GM18951 (cell line): ENCODE results near the gene POLR3E.

Experiments used
- POLR2A ChIP-seq: IDR thresholded peaks from 4 replicates; pipeline ENCODE4 v1.6.1; 2011; ENCODE audit warnings: mild to moderate bottlenecking; ENCODE audit not compliant: insufficient read length, insufficient read depth; ENCODE audit errors: extremely low read depth
- in situ Hi-C: fragments of 300-500 bp; cut with MboI; formaldehyde crosslinking; loops from one replicate; pipeline ENCODE4 v1.12.0; 2022; ENCODE audit warnings: low sequenced_read_pairs, mixed read lengths, inconsistent platforms; ENCODE audit not compliant: unreplicated experiment

Gene POLR3E

DNA sequence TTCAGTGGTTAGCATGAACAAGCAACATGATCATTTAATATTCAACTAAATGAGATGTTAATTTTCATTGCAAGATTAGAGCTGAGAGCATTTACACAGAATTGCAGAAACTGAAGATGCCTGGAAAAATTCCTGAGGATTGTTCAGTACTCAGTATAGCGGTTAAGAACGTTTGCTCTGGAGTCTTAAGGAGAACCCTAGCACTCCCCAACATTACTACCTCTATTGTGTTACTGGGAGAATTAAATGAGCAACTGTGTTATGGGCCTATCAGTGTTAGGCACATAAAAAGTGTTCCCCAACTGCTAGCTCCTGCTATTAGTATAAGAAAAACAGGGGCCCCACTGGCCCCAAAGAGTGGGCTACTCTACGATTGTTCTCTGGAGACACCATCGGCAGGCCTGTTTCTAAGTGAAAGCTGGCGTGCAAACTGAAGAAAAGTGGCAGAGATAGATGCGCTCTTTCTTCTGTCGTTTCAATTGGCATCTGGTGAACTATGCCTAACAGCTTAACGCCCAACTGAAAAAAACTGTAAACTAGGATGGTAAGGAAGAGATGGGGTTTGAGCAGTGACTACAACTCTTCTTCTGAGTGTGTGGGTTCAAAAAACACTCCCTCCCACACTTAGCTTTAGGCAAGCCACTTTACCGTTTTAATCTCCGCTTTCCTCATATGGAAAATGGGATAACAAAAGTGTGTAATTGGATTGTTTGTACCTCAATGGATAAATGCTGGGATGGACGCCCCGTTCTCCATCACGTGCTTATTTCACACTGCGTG is 75.9 kb downstream of the POLR3E start:
- in situ Hi-C loops, result no loop called here
- no peak for TF ChIP-seq POLR2A

DNA sequence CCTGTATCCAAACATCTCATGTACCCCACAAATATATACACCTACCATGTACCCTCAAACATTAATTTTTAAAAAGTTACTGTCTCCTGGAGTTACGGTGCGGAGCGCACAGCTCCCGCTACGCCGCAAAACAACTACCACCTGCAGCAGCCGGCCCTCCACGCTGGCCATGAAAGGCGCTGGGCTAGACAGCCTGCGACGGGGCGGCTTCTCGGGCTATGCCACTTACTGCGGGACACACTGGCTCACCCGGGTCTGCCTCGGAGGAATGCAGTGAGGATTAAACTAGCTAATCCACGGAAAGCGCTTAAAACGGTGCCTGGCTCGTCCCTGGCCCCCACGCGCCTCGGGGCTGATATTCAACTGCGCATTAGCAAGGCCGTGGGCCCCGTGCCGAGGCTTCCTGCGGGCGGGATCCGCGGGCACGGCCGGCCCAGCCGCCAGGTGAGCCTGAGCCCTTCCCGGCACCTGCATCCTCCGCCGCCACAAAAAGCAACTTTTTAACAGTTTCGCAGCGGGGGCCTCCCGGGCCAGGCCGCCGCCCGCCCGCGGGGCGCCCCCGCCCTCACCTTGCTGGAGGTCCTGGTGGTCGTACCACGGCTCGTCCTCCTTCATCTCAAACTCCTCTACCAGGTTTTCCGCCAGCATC is 76.6 kb downstream of the POLR3E start:
- TF ChIP-seq POLR2A, result no peak
- in situ Hi-C loops, result no loop called here

DNA sequence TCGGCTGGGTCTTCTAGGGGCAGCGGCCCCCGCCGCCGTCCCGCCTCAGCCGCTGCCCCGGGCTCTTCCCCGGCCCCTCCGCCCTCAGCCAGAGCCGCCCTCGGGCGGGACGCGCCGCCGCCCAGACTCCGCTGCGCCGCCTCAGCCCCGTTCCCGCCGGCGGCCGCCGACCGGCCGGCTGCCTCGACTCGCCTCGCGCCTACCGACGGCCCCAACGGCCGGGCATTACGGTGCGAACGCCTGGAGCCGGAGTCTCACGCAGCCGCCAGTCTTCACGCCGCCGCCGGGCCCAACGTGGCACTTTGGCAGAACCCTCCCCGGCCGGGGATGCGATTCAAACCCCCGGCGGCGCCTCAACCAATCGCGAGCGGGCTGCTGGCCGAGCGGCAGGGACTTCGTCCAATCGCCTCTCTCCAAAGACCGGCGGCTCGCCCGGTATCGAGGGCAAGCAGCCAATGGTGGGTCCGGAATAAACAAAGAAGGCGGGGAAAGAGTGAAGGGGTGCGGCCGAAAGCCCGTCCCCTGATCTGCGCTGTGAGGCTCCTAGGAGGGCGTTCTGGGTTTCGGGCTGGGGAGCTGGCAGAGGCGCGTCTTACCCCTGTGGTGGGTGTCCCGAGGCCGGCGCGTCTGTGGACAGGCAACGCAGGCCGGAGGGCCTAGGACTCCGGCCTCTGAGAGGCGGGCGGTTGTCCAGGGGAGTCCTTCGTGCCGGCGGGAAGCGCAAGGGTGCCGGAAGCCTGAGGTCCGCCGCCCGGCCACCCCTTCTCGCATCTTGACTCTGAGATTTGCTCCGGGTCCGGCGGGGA is 77.3 kb downstream of the POLR3E start, which contains the start of gene CDR2:
Gene CDR2, minus strand, starts transcription at position 309 of the 806 bp plus-strand sequence. CDS start 310 bp downstream, outside the sequence.
- peak; percentile 95 for TF ChIP-seq POLR2A

DNA sequence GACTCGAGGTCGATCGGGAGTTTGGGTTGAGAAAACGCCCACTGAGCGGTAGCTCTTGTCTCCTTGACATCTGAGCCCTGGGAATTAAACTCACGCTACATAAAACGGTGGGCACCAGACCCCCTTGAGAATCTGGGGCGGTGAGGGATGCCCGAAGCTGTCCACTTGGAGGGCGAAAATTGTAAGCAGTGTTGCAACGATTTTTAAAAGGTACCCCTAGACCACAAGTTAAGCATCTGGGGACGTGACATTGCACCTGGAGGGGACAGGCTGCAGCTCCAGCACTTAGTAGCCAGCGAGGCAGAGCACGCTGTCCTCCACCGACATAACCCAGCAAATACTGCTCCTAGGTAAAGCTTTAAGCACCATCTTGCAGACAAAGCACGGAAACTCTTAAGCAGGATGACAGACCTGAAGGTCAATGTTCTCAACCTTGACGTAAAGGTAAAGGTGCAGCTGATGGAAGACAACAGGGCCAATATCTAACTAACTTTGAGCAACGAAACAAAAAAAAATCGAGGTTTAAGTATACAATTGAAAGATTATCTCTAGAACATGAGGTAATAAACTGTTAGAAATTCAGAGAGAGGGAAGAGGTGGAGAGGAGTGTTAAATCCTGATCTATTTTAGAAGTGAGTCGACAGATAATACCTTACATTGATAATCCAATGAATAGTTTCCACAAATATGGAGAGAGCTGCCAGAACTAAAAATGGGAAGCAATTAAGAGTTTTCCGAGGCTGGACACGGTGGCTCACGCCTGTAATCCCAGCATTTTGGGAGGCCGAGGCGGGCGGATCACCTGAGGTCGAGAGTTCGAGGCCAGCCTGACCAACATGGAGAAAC is 78.1 kb downstream of the POLR3E start:
- no peak for TF ChIP-seq POLR2A
- in situ Hi-C loops, result no loop called here

More for the DNA sequence above, 77.3 kb downstream of the POLR3E start, which contains the start of gene CDR2:
- in situ Hi-C loops, result no loop called here

DNA sequence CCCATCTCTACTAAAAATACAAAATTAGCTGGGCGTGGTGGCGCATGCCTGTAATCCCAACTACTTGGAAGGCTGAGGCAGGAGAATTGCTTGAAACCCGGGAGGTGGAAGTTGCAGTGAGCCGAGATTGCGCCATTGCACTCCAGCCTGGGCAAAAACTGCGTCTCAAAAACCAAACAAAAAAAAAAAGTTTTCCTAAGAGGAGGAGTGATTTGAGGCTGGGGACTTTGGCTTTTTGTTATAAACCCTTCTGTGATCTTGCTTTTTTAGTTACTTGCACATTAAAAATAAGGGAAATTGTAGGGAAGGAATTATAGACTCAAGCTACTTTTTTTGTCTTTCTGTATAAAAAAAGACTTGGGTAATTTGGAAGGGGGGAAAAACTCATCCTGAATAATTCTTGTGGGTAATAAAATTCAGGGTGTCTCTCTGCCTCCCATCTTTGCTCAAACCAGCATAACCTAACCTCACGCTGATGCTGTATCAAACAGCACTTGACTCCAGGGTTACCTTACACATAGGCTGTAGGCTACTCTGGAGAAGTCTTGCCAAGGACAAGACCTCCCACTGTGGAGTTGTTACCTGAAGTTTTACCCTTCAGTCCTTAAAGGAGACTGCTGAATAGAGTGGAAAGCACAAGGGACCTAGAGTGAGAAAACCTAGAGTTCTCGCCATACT is 78.9 kb downstream of the POLR3E start:
- in situ Hi-C loops, result no loop called here
- no peak for TF ChIP-seq POLR2A

DNA sequence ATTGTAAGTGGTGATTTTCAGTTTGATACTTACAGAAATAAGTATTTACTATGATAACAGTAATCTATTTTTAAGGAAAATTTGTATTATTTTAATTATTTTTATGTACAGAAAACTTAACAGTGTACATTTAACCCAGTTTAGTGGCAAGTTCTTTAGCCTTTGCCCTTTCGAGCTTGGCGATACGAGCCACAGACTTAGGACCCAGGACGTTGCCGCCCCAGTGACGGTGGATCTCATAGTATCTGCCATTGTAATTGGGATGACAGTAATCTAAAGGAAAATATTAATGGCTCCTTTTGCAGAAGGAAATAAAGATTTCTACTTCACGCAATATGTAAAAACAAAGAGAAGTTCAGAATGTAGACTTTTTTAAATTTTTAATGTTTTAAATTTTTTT is 82.4 kb downstream of the POLR3E start:
- in situ Hi-C loops, result no loop called here
- no peak for TF ChIP-seq POLR2A

DNA sequence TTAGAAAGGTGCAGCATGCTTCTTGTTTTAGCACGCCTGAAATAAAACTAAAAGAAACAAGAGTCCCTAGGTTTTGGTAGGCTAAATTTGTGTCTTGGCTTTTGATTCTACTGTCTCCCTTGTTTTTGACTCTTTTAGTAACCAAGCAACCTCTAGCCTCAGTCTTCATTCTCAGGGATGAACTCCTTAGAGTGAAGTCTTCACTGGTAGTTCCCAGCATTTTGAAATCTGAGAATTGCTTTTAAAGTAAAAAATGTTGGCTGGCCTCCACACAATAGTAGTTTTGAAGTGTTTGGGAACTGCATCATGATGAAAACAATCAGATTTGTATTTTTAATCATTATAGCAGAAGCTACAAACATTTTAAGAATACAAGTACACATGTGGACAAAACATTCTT is 83.3 kb downstream of the POLR3E start:
- no peak for TF ChIP-seq POLR2A
- in situ Hi-C loops, result no loop called here

DNA sequence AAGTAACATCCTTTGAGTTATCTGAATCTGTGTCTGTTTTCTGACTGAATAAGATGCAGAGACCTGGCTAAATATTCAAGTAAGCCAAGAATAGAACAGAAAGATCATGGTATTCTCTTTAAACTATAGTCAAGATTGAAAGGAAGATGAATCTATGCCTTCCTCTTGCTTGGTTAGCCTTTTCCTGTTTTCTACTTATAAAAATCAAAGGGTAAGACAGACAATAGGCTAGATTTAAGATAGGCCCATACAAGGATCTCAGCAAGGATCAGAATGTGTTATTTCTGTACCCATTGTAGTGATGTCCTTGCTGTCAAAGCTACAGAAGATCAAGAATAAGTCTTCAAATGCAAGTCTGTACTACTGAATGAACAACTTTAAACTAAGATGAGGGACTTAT is 84.2 kb downstream of the POLR3E start:
- in situ Hi-C loops, result no loop called here
- TF ChIP-seq POLR2A, result no peak

DNA sequence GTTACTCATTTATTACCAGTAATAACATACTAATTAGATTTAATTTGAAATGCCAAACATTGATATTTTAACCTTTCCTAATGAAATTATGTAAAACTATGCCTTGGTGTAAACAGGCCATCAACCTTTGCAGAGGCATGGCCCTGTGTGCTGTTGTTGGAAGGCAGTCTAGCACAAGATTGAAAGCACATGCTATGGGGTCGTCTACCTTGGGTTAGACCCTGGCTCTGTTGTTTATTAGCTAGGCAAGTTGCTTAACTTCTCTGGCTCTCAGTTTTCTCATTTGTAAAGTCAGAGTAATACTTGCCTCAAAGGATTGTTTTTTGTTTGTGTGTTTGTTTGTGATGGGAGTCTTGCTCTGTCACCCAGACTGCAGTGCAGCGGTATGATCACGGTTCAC is 86.6 kb downstream of the POLR3E start:
- no peak for TF ChIP-seq POLR2A
- in situ Hi-C loops, result no loop called here
